Thyroid gland (tissue), 4 donors: ENCODE results near the gene TMEM97.

Experiments
- POLR2A ChIP-seq, 2 donors: fragments of 450-650 bp; IDR thresholded peaks; one replicate each; pipeline ENCODE4 v1.6.1; 2017; ENCODE audit warnings: antibody characterized with exemption in 2 of 2, mild to moderate bottlenecking in 2 of 2, moderate library complexity in 1 of 2
- TF ChIP-seq, protein P1 (sequence below), 6 experiments: fragments of 200-600 bp in 3 of 6; fragments of 450-650 bp in 3 of 6; sonication (generic) in 3 of 6; IDR thresholded peaks; one replicate each; pipeline ENCODE4 v1.5.1; 2016 to 2019; ENCODE audit warnings: antibody characterized with exemption in 6 of 6, mild to moderate bottlenecking in 2 of 6, inconsistent platforms in 1 of 6, moderate library complexity in 1 of 6

DNA sequence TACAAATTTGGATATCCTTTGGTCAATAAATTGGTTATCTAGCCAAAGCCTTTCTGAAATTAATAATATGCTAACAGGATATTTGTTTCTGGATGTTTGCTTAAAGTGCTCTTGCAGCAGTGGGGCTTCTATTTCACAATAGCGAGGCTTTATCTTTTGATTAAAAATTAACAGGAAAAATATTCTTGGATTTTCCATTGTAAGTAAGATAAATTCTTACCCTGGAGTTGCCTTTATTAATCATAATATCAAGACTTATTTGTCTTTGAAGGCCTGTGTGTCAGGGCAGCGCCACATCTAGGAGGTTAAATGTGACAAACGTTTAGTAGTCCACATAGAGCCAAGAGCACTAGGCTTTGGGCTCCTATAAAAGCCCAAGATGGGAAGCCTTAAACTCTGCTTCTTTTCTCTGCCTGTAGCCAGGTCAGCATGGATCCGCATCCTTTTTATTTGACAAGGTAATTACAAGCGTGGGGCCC, 5.3 kb downstream of the TMEM97 start:
- TF ChIP-seq, protein P1, sequence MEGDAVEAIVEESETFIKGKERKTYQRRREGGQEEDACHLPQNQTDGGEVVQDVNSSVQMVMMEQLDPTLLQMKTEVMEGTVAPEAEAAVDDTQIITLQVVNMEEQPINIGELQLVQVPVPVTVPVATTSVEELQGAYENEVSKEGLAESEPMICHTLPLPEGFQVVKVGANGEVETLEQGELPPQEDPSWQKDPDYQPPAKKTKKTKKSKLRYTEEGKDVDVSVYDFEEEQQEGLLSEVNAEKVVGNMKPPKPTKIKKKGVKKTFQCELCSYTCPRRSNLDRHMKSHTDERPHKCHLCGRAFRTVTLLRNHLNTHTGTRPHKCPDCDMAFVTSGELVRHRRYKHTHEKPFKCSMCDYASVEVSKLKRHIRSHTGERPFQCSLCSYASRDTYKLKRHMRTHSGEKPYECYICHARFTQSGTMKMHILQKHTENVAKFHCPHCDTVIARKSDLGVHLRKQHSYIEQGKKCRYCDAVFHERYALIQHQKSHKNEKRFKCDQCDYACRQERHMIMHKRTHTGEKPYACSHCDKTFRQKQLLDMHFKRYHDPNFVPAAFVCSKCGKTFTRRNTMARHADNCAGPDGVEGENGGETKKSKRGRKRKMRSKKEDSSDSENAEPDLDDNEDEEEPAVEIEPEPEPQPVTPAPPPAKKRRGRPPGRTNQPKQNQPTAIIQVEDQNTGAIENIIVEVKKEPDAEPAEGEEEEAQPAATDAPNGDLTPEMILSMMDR (IDR thresholded peaks at IDR 0.05), result no peak
- no peak for TF ChIP-seq POLR2A (IDR thresholded peaks at IDR 0.05)
